ENCODE results near the gene CNTNAP2.

The CNTNAP2 gene

GRCh38 chr7:147308539-147308938, 1191.9 kb downstream of the CNTNAP2 start:
- TF ChIP-seq GATA3 (IDR thresholded peaks at IDR 0.05; ENCODE audit: low read depth, low read length) = no peak
- no peak for TF ChIP-seq GATA2 (IDR thresholded peaks at IDR 0.05; ENCODE audit: low read depth, low read length)

- TF ChIP-seq GATA3 (IDR thresholded peaks at IDR 0.05; ENCODE audit: low read depth, low read length) = no peak
- TF ChIP-seq GATA2 (IDR thresholded peaks at IDR 0.05; ENCODE audit: low read depth, low read length) = no peak
These were observed 1194.7 kb downstream of the CNTNAP2 start for GRCh38 chr7:147311336-147311735.

- no peak for TF ChIP-seq GATA3 (IDR thresholded peaks at IDR 0.05; ENCODE audit: low read depth, low read length)
- TF ChIP-seq GATA2 (IDR thresholded peaks at IDR 0.05; ENCODE audit: low read depth, low read length) = no peak
These were observed 1204.9 kb downstream of the CNTNAP2 start for GRCh38 chr7:147321504-147321903.

- TF ChIP-seq GATA2 (IDR thresholded peaks at IDR 0.05; ENCODE audit: low read depth, low read length) = no peak
These were observed 1216.4 kb downstream of the CNTNAP2 start for GRCh38 chr7:147332988-147333387.

- no peak for TF ChIP-seq GATA3 (IDR thresholded peaks at IDR 0.05; ENCODE audit: low read depth, low read length)
- no peak for TF ChIP-seq GATA2 (IDR thresholded peaks at IDR 0.05; ENCODE audit: low read depth, low read length)
These were observed 1246.5 kb downstream of the CNTNAP2 start for GRCh38 chr7:147363101-147363500.

GRCh38 chr7:147376192-147376591, 1259.6 kb downstream of the CNTNAP2 start:
- TF ChIP-seq GATA2 (IDR thresholded peaks at IDR 0.05; ENCODE audit: low read depth, low read length) (no peak), GATA3 (IDR thresholded peaks at IDR 0.05; ENCODE audit: low read depth, low read length) (no peak)

GRCh38 chr7:147380926-147381325, 1264.3 kb downstream of the CNTNAP2 start:
- TF ChIP-seq GATA3 (IDR thresholded peaks at IDR 0.05; ENCODE audit: low read depth, low read length) = no peak
- TF ChIP-seq GATA2 (IDR thresholded peaks at IDR 0.05; ENCODE audit: low read depth, low read length) = no peak

- no peak for TF ChIP-seq GATA3 (IDR thresholded peaks at IDR 0.05; ENCODE audit: low read depth, low read length)
- no peak for TF ChIP-seq GATA2 (IDR thresholded peaks at IDR 0.05; ENCODE audit: low read depth, low read length)
These were observed 1277.7 kb downstream of the CNTNAP2 start for GRCh38 chr7:147394329-147394728.

- TF ChIP-seq GATA2 (IDR thresholded peaks at IDR 0.05; ENCODE audit: low read depth, low read length) (no peak), GATA3 (IDR thresholded peaks at IDR 0.05; ENCODE audit: low read depth, low read length) (no peak)
These were observed 1283.7 kb downstream of the CNTNAP2 start for GRCh38 chr7:147400221-147400689.

GRCh38 chr7:147400925-147401324, 1284.3 kb downstream of the CNTNAP2 start:
- TF ChIP-seq GATA3 (IDR thresholded peaks at IDR 0.05; ENCODE audit: low read depth, low read length) = no peak
- no peak for TF ChIP-seq GATA2 (IDR thresholded peaks at IDR 0.05; ENCODE audit: low read depth, low read length)

GRCh38 chr7:147405621-147406020, 1289.0 kb downstream of the CNTNAP2 start:
- TF ChIP-seq GATA3 (IDR thresholded peaks at IDR 0.05; ENCODE audit: low read depth, low read length) = no peak

GRCh38 chr7:147406521-147407135, 1290.0 kb downstream of the CNTNAP2 start:
- no peak for TF ChIP-seq GATA3 (IDR thresholded peaks at IDR 0.05; ENCODE audit: low read depth, low read length)
- no peak for TF ChIP-seq GATA2 (IDR thresholded peaks at IDR 0.05; ENCODE audit: low read depth, low read length)

GRCh38 chr7:147411096-147411495, 1294.5 kb downstream of the CNTNAP2 start:
- TF ChIP-seq GATA3 (IDR thresholded peaks at IDR 0.05; ENCODE audit: low read depth, low read length) = no peak
- no peak for TF ChIP-seq GATA2 (IDR thresholded peaks at IDR 0.05; ENCODE audit: low read depth, low read length)

- TF ChIP-seq GATA2 (IDR thresholded peaks at IDR 0.05; ENCODE audit: low read depth, low read length) (no peak), GATA3 (IDR thresholded peaks at IDR 0.05; ENCODE audit: low read depth, low read length) (no peak)
These were observed 1295.5 kb downstream of the CNTNAP2 start for GRCh38 chr7:147412109-147412508.

- TF ChIP-seq GATA3 (IDR thresholded peaks at IDR 0.05; ENCODE audit: low read depth, low read length) (no peak), GATA2 (IDR thresholded peaks at IDR 0.05; ENCODE audit: low read depth, low read length) (no peak)
These were observed 1296.4 kb downstream of the CNTNAP2 start for GRCh38 chr7:147412782-147413556.
